Kidney tubule cell (primary cell): ENCODE results near the gene PLCL2.

Source experiments
- DNase-seq: peaks from one replicate; pipeline ENCODE4 v3.0.0-alpha.2; 2018; ENCODE audit warnings: low spot score

Gene PLCL2

GRCh38 chr3:16865335-16865734 is 19.4 kb upstream of the PLCL2 start:
- no peak for DNase-seq

GRCh38 chr3:16866571-16866970 is 18.2 kb upstream of the PLCL2 start:
- DNase-seq, result peak; percentile 79

GRCh38 chr3:16868513-16868912 is 16.2 kb upstream of the PLCL2 start:
- DNase-seq, result no peak

GRCh38 chr3:16869261-16870005 is 15.3 kb upstream of the PLCL2 start:
- DNase-seq, result no peak

GRCh38 chr3:16871915-16872842 is 12.6 kb upstream of the PLCL2 start:
- no peak for DNase-seq

GRCh38 chr3:16873872-16874271 is 10.9 kb upstream of the PLCL2 start:
- DNase-seq, result no peak

- DNase-seq, result no peak
Observed at GRCh38 chr3:16875876-16876550, 8.7 kb upstream of the PLCL2 start.

- DNase-seq, result no peak
Observed at GRCh38 chr3:16877505-16877904, 7.2 kb upstream of the PLCL2 start.

- DNase-seq, result no peak
Observed at GRCh38 chr3:16877911-16878310, 6.8 kb upstream of the PLCL2 start.

- DNase-seq, result no peak
Observed at GRCh38 chr3:16881896-16882630, 2.7 kb upstream of the PLCL2 start.

GRCh38 chr3:16883057-16883722 is 1.6 kb upstream of the PLCL2 start:
- DNase-seq, result no peak

- DNase-seq, result no peak
Observed at GRCh38 chr3:16883723-16884083, 1.1 kb upstream of the PLCL2 start.

- peak; percentile 42 for DNase-seq
Observed at GRCh38 chr3:16884084-16884747, 539 bp upstream of the PLCL2 start.

- DNase-seq, result no peak
Observed at GRCh38 chr3:16885593-16886302, 993 bp downstream of the PLCL2 start.

- no peak for DNase-seq
Observed at GRCh38 chr3:16886303-16886683, 1.5 kb downstream of the PLCL2 start.

GRCh38 chr3:16887130-16887529 is 2.4 kb downstream of the PLCL2 start:
- no peak for DNase-seq

- no peak for DNase-seq
Observed at GRCh38 chr3:16888356-16888755, 3.6 kb downstream of the PLCL2 start.

- DNase-seq, result peak; percentile 51
Observed at GRCh38 chr3:16888785-16889607, 4.2 kb downstream of the PLCL2 start.

GRCh38 chr3:16890597-16891333 is 6.0 kb downstream of the PLCL2 start:
- no peak for DNase-seq
